HPDE6-E6E7 (cell line): ENCODE measurements around the gene COX19.
"Not testable (repeated sequence)": the region's sequence is repeated elsewhere in the genome, so short reads cannot be mapped to it uniquely, and the experiment has no call there.

Experiments
- DNase-seq: peaks from one replicate; pipeline ENCODE4 v3.0.0; 2011; ENCODE audit warnings: missing footprints; ENCODE audit errors: extremely low spot score

The COX19 gene

DNA sequence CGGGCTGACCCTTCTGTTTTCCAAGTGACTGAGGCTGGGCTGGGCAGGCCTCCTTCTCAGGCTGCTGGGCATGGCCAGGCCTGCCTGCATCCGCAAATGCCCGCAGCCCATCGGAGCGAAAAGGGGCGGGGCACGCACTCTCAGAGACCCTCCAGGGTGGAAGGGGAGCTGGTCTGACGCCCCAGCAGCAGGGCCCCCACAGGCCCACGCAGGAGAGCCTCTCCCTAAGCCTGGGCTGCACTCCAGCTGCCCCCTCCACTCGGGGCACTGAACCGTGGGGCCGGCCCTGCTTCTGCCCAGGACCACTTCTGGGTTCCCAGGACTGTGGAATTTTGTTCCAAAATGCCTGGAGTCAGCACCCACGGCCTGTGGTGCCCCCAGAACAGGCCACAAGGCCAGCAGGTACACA, 30.2 kb downstream of the COX19 start:
- DNase-seq = no peak

DNA sequence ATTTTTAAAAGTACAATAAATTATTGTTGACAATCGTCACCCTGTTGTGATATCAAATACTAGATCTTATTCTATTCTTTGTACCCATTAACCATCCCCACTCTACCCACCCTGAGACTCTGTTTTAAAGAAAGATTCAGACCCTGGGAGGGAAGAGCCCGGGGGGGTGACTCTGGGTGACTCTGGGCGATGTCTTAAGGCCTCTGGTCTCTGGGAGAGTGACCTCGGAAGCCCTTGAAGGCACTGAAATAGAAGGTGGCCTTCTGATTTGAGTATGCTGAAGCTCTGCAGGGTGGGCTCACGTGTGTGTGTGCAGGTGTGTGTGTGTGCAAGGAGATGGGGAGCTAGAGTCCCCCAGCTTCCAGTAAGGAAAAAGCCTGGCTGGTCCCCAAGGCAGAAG, 30.6 kb downstream of the COX19 start:
- DNase-seq = no peak

DNA sequence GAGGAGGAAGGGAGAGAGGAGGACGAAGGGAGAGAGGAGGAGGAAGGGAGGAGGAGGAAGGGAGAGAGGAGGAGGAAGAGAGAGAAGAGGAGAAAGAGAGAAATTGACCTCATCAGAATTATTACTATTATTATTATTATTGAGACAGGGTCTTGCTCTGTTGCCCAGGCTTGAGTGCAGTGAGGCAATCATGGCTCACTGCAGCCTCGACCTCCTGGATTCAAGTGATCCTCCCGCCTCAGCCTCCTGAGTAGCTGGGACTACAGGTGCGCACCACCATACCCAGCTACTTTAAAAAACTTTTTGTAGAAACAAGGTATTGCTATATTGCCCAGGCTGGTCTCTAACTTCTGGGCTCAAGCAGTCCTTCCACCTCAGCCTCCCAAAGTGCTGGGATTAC, 31.6 kb downstream of the COX19 start:
- DNase-seq = not testable (repeated sequence)

DNA sequence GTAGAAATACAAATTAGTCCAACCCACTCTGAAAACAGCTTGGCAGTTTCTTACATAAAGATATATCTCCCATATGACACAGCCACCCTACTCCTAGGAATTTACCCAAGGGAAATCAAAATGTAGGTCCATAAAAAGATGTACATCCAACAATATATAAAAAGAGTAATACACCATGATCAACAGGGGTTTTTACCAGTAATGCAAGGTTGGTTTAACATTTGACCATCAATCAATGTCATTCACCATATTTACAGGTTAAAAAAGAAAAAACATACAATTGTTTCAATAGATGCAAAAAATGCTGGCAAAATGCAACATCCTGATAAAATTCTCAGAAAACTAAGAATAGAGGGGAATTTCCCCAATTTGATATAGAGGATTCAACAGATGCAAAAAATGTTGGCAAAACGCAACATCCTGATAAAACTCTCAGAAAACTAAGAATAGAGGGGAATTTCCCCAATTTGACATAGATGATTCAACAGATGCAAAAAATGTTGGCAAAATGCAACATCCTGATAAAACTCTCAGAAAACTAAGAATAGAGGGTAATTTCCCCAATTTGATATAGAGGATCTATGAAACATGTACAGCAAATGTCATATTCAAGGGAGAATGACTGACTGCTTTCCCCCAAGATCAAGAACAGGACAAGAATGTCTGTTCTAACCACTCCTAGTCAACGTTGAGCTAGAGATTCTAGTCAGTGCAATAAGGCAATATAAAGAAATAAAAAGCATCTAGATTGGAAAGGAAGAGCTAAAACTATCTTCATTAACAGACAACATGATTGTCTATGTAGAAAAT, 34.5 kb downstream of the COX19 start:
- no peak for DNase-seq

DNA sequence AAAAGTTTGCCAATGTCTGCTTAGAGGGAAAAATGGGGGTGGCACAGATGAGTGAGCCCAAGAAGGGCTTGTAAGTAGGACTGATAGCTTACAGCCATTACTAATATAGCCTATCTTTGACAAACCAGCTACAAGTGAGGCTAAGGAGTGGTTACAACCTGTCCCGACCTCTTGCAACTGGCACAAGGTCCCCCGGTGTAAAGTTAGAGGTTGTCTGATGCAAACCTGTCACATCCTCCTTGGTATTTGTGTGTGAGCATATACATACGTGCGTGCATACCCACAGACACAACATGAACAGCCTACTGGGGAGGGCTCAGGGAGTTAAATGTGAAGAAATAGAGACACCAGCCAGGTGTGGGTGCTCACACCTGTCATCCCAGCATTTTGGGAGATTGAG, 35.5 kb downstream of the COX19 start:
- DNase-seq = no peak

DNA sequence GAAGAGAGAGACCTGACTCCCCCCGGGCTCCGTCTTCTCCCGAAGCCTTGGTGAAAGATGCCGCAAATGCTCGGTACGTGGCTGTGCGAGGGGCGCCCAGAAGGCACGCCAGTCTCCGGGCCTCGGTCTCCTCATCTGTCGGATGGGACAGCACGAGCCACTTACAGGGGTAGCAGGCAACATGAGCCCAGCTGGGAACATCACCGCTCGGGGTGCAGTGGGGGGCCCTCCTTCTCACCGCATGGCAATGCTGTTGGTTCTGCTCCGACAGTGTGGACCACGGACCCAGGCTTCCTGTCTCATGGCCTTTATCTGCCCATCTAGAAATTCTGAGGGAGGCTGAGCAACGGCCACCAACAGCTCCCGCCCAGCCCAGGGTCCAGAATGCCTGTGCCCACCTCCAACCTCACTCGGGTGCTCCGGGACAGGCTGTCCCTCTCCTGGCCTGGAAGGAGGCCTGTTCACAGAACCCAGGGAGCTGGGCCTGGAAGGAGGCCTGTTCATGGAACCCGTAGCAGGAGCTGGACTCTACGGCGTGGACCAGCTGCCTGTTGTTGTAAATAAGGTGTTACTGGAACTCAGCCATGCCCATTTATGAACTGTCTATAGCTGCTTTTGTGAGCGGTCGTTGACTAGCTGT, 36.7 kb downstream of the COX19 start:
- DNase-seq = no peak

DNA sequence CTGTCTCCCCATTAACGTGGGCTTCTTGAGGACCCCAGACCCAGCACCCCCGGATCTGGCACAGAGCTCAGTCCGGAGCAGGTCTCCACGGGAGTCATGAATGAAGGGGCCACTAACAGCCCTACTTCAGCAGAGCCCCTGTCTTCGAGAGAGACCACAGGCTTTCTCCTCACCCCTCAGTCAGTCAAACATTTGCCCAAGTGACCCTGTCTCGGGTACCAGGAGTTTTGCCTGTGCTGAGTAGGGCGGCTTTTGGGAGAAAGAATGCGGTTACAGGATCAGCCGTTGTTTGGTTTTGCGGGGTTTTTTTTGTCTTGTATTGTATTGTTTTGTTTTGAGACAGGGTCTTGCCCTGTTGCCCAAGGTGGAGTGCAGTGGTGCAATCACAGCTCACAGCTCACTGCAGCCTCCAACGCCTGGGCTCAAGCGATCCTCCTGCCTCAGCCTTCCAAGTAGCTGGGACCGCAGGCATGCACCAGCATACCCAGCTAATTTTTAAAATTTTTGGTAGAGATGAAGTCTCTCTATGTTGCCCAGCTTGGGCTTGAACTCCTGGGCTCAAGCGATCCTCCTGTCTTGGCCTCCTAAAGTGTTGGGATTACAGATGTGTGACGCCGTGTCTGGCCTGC, 37.4 kb downstream of the COX19 start:
- no peak for DNase-seq

DNA sequence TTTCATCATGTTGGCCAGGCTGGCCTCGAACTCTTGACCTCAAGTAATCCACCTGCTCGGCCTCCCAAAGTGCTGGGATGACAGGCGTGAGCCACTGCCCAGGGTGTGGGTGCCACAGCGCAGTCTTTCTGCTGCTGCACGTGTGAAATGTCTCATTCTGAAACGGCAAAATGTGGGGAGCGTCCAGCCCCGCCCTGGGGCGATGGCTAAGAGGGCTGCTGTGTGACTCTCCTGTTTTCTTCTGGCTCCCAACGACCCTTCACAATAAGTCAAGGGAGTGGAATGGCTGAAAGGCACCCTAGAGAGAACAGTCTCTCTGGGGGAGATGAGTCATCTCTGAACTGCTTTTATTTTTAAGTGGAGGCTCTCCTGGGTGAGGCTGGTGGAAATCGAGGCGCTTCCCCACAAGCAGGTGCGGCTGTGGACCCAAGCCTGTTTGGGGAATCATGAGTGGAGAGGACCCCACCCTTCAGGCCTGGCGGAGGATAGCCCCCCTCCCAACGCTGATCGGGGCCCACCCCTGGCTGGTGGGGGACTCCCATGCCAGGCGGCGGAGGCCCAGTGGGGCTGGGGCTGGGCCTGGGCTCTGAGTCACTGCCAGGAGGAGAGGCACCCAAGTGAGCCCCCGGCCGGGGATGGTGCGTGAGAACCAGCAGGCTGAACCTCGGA, 38.8 kb downstream of the COX19 start:
- DNase-seq = peak; percentile 91

DNA sequence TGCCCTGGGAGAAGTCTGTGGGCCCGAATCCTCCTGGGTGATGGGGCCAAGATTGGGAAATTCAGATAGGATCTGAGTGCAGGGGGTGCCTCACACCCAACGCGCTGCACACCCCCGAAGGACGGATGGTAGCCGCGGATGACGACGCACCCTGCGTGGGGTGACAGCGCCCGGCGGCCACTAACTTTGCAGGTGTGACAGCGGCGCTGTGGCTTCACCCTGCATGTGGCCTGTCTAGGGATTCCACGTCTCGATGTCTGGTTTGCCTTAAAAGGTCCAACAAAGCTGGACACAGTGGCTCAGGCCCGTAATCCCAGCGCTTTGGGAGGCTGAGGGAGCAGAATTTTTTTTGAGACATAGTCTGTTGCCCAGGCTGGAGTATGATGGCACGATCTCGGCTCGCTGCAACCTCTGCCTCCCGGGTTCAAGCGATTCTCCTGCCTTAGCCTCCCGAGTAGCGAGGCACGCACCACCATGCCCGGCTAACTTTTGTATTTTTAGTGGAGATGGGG, 39.4 kb downstream of the COX19 start:
- no peak for DNase-seq

DNA sequence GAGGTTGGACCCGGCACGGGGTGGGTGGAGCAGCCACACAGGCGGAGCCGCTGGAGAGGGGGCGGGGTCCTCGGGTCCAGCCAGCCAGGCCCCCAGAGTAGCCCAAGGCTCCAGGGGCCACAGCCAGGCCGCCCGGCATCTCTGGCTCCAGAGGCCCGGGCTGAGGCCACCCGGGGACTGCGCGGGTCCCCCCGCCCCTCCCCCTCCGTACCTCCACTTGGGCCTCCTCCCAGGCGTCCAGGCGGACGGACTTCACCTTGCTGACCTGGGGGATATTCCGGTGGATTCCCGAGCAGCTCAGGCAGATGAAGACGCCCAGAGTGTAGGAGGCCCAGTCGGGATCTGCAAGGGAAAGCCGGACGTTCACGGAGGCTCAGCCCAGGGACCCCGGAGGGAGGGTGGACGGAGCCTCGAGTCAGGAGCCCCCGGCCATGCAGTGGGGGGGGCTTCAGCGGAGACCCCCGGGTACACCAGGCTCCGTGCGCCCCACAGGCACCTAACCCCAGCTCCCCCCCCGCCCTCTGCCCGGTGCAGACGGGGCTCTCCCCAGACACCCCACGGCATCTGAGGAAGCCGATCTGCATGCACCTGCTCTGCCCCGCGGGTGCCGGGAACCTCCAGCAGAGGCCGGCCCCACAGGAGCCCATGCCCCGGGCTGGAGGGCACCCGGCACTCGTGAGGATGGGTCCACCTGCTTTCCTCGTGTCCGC, 40.0 kb downstream of the COX19 start:
- no peak for DNase-seq

DNA sequence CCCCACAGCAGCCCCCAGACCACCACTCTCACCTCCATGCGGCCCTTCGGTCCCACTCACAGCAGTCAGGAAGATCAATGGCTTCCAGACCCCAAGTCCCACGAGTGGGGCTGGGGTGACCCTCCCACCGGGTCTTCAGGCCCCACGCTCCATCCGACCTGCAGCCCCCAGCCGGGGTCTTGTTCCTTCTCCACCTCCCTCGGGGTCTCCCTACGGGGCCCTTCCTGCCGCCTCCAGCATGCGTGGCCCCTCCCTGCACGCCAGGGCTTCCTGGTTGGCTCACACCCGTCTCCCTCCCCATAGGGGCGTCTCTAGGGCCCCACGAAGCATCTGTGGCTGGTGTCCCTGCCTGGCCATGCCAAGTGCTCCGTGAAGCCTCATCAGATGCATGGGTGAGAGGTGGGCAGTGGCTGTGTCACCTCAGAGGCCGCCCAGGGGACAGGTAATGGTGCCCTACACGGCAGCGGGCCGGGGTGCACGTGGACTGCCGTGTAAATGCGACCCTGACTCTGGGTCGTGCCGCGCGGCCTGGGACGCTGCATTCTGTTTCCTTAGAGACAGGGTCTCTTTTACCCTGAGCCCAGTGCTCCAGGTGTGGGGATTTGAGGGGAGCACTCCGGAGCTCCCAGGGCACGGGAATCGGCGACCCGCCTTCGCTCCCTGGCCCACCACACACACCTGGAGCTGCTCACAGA, 40.7 kb downstream of the COX19 start:
- DNase-seq = no peak

DNA sequence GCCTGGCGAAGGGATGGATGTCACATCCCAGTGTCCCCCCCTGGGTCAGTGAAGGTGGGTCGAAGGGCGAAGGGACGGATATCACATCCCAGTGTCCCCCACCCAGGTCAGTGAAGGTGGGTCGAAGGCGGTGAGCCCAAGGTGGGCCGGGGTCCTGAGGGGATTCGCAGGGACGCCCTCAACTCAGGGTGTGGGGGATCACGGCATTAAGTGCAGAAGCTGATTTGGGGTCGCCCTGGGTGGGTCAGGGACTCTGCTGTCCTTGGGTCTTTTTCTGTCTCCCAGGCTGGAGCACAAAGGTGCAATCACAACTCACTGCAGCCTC, 42.7 kb downstream of the COX19 start:
- no peak for DNase-seq

DNA sequence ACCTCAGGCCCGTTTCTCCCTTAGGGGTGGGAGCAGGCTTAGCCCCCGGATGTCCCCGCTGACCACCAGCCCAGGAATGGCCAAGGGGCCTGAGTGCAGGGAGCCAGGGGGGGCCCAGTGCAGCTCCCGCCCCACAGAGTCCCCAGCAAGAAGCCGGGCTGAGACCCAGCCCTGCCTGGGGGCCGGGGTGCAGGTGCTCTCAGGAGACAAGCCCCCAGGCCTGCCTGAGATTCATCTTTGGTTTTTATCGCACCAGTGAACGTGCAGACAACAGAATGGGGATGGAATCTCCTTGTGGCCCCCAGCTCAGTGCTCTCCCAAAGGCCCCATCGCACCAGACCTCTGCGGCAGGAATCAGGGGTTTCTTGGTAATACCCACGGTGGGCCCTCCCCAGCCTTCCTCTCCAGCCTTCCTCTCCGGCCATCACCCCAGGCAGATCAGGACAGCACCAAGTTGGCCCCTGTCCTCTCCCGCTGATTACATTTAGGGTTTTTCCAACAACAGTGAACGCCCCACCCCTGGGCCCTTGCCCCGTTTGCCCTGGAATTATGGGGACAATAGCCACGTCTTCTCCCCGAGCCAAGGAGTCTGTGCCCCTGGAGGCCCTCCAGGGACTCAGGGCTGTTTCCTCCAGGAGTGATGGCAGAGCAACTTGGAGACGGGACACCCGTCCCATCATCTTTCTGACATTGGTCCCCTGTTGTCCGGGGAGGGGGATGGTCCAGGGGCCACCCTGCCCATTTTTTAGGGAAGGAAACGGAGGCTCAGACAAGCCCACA, 43.3 kb downstream of the COX19 start:
- DNase-seq = no peak

DNA sequence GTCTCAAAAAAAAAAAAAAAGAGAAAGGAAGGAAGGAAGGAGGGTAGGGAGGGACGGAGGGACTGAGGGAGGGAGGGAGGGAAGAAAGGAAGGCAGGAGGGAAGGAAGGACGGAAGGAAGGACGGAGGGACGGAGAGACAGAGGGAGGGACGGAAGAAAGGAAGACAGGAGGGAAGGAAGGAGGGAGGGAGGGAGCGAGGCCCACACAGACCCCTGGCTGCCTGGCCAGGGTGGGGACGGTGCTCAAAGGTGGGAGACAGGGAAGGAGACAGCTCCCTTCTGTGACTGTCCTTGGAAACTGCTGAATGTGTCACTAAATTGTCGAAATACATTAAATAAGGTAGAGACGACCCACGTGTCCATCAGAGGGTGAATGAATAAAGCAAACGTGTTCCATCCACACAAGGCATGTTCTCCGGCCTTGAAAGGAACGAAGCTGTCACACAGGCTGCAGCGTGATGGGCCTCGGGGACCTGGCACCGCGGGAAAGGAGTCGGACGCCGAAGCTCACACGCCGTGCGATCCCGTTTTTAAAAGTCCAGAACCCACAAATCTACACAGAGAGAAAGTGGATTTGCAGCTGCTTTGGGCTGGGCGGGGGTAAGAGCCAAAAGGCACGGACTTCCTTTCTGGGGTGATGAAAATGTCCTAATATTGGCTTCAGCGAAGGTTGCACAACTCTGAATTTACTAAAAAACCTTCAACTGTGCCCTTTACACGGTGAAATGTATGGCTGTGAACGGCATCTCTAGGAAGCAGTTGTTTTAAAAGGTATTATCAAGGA, 44.2 kb downstream of the COX19 start:
- no peak for DNase-seq

DNA sequence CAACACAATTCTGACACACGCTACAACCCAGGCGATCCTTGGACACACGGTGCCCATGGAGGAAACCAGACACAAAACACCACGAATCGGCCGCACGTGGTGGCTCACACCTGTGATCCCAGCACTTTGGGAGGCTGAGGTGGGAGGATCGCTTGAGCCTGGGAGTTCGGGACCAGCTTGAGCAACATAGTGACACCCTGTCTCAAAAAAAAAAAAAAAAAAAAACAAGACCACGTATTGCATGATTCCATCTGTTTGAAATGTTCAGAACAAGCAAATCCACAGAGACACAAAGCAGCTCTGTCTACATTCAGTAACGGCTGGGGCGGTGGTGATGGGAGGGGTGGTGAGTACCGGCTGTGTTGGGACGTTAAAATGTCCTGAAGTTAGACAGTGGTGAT, 46.0 kb downstream of the COX19 start:
- no peak for DNase-seq

DNA sequence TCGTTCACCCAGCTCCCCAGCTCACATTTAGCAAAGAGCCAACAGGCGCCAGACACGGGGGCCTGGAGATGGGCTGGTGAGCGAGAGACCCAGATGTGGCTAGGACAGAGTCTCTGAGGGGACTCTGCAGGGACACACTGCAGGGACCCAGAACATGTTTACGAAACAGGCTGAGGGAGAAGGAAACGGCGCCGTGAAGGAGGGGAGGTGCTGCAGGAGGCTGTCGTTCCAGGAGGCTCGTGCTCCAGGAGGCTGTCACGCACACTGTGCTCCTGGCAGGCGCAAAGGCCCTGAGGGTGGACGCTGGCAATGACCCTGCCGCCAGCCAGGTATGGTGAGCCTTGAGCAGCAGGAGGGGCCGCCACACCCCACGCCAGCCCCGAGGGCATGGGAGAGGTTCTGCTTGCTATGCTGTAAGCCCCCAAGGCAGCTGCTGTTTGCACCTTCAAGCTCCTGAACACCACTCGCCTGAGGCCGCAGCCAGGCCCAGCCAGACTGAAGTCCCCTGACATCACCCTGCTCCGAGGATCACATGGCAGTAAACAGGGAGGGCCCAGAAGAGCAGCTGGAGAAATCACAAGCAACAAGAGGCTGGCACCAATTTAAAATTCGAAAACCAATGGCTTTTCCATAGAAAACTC, 48.2 kb downstream of the COX19 start:
- no peak for DNase-seq

DNA sequence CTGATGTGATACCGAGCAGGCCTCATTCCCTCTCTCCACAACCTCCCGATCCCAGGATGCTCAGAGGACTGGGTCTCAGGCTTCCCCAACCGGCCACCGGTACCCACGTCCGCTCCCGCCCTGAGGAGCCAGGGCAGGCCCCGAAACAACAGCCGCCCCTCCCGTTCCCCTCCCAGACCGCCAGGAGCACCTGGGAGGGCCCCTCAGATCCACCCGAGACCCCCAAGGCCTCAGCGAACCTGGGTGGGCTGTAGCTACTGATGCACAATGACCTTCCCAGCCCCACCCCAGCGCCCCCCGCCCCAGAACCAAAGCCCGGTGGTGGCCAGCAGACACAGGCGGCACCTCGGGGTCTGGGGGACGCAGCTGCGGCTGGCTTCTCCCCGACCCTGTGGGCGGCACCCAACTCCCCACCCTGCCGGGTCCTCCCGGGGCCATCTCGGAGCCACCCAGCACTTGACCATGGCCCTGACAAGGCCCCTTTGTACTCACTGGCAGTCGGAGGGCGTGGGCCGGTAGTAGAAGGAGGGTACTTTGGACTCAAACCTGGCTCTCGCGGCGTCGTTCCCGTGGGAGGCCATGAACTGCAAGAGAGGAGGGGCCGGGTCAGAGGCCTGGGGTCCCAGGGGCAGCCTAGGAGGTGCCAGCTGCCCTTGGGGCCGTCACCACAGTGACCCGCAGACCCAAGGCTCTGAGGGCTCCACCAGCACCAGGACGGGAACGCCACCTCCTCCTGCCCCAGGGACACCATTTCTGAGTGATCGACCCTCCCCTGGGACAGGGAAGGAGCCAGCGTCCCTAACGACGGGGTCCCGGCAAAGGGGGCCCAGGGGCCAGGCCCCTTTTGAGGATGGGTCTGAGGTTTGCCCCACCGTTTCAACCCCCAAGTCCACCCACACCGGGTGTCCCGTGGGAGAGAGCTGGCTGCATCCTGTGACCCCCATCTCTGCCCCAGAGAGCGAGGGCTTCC, 49.0 kb downstream of the COX19 start:
- no peak for DNase-seq

DNA sequence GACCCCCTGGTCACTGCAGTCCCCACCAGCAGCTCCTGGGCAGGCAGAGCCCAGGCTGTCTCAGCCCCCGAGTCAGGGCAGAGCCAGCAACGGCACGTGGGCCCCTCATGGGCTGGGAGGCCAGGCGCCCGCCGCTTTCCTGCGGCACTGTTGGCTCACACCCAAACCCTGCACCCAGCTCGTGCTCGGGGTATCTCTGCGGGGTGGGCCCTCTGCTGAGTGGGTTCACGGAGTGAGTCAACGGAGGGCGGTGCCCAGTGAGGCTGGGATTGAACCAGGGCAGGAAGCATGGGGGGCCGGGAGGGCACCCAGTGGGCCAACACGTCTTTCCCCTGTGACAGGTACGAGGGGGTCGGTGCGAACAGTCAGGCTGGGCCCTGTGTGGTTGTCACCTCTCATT, 49.7 kb downstream of the COX19 start:
- DNase-seq = no peak
